BJ (cell line): Measurements from ENCODE around the gene ABCB6. TPM values are rescaled to one million over a fixed set of nuclear protein-coding genes. Genes with fewer than 3 reads are reported as not detected.

Experiments used
- CTCF ChIA-PET: fragments of 350-600 bp; formaldehyde crosslinking; extraction: SDS; loops from one replicate; lab custom pipeline; 2021; ENCODE audit warnings: antibody characterized with exemption, inconsistent platforms; lab: Yijun Ruan, JAX
- POLR2A ChIA-PET: fragments of 300-600 bp; sonication (Branson Sonifier 250); formaldehyde crosslinking; extraction: SDS; loops from one replicate; lab custom pipeline; 2021; ENCODE audit warnings: antibody characterized with exemption; lab: Charles Lee
- DNase-seq: peaks from one replicate; pipeline ENCODE4 v3.0.0-alpha.2; 2011; ENCODE audit warnings: low read depth
- H3K27me3 ChIP-seq: 2 replicates; pipeline ENCODE4 v1.6.0; 2011; ENCODE audit warnings: low read length; ENCODE audit not compliant: control insufficient read depth, insufficient read depth
- H3K36me3 ChIP-seq: 2 replicates; pipeline ENCODE4 v1.5.1; 2011; ENCODE audit warnings: low read length; ENCODE audit not compliant: control insufficient read depth, insufficient read depth
- H3K4me3 ChIP-seq: 2 replicates; pipeline ENCODE4 v1.5.1; 2011; ENCODE audit warnings: low read depth, mild to moderate bottlenecking, control low read depth, low read length
- polyA plus RNA-seq: library from polyadenylated mRNA; depleted of rRNA; stranded (reverse); fragments of >200 nt; gene quantifications from 2 replicates; pipeline ENCODE4 v1.2.3, GENCODE V29; 2011
- TF ChIP-seq, protein P1 (sequence below): IDR thresholded peaks from 2 replicates; pipeline ENCODE4 v1.5.1; 2011; ENCODE audit warnings: low read depth, mild to moderate bottlenecking, control low read depth, inconsistent platforms, low read length, moderate library complexity; ENCODE audit not compliant: insufficient read depth

ABCB6 gene
- polyA plus RNA-seq, 1 experiment, result 33.4 TPM

- DNase-seq, result no peak
- no peaks in the 10 kb centered on the region for H3K27me3 ChIP-seq
- H3K4me3 ChIP-seq, result no peak overlapping the region
- POLR2A ChIA-PET, result no interaction called here
- H3K36me3 ChIP-seq, result peaks cover 26% of the 10 kb centered on the region
- CTCF ChIA-PET, result interaction anchor here (0.7 to 2.1 kb wide), 6 partner anchors 9 to 79 kb away, joined by 3 to 11 read pairs (median 4); partner anchors contain the start of genes DNAJB2 and ZFAND2B
- TF ChIP-seq, protein P1, sequence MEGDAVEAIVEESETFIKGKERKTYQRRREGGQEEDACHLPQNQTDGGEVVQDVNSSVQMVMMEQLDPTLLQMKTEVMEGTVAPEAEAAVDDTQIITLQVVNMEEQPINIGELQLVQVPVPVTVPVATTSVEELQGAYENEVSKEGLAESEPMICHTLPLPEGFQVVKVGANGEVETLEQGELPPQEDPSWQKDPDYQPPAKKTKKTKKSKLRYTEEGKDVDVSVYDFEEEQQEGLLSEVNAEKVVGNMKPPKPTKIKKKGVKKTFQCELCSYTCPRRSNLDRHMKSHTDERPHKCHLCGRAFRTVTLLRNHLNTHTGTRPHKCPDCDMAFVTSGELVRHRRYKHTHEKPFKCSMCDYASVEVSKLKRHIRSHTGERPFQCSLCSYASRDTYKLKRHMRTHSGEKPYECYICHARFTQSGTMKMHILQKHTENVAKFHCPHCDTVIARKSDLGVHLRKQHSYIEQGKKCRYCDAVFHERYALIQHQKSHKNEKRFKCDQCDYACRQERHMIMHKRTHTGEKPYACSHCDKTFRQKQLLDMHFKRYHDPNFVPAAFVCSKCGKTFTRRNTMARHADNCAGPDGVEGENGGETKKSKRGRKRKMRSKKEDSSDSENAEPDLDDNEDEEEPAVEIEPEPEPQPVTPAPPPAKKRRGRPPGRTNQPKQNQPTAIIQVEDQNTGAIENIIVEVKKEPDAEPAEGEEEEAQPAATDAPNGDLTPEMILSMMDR, result no peak
Observed at GRCh38 chr2:219215871-219216534, 2.8 kb downstream of the ABCB6 start.

DNA sequence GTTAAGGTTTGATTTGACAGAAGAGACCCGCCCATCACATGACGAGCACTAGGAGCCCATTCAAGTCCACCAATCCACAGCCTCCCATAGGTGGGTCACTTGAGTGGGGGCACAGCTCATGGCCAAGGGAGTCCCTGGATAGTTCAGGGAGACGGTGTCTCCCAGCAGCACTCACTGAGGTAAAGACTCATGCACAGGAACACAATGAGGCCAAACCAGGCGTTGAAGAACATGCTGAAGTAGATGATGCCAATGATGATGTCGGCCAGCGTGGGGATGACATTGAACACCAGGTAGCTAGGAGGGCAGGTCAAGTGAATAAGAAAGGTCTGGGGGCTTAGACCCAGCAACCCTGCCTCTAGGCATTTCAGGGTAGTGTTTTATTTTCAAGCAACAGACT, 4.0 kb downstream of the ABCB6 start:
- no peaks in the 10 kb centered on the region for H3K27me3 ChIP-seq
- H3K4me3 ChIP-seq, result no peak overlapping the region
- ChIA-PET POLR2A (no interaction called here), CTCF (interaction anchor here (0.8 kb wide), 1 partner anchor 16 kb away, joined by 3 read pairs; no protein-coding TSS in a partner anchor)
- DNase-seq, result no peak
- TF ChIP-seq, protein P1, result no peak
- H3K36me3 ChIP-seq, result peaks cover 19% of the 10 kb centered on the region

DNA sequence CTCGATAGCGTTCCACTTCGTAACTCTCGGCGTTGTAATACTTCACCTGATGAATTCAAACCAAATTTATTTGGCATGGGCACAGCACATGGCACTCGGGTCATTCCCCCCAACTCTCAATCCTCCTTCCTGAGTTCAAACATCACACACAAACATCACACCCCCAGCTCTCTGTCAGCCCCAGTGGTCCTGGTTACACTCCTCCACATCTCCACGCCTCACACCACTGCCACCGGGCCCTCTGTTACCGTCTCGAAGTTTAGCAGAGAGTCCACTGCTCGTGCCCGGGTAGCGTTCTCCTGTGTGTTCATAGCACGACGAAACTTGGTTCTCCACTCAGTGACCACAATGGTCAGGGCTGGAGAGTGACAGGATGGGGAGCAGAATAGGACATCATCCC, 4.6 kb downstream of the ABCB6 start:
- POLR2A ChIA-PET, result no interaction called here
- TF ChIP-seq, protein P1, result no peak
- CTCF ChIA-PET, result interaction anchor here (0.8 kb wide), 1 partner anchor 17 kb away, joined by 3 read pairs; no protein-coding TSS in a partner anchor
- Histone ChIP-seq H3K36me3 (peaks cover 19% of the 10 kb centered on the region), H3K27me3 (no peaks in the 10 kb centered on the region), H3K4me3 (no peak overlapping the region)
- DNase-seq, result no peak

DNA sequence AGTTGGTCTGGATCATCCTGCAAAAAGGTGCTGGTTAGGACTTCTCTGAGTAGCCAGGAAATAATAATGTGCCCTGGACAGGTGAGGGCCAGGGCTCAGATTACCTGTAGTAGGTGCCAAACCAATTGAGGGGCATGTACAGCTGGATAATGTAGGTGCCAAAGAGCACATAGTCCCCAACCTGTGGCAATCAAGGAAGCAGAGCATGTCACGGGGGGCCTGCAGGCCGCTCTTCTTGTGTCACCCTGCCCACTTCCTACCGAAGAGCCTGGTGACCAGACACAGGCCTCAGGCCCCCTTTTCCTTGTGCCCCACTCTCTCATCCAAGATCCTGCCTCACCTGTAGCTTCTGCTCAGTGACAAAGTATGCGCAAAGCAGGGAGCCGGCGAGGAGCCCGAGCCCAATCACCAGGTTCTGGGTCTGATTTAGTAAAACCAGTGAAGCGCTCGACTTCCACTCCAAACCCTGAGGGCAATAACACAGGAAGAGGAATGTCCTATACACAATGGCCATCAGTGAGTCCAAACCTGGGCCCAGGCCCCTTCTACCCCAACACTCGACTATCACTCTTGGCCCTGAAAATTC, 5.2 kb downstream of the ABCB6 start:
- peaks cover 22% of the 10 kb centered on the region for H3K36me3 ChIP-seq
- no peaks in the 10 kb centered on the region for H3K27me3 ChIP-seq
- CTCF ChIA-PET, result no interaction called here
- no peak overlapping the region for H3K4me3 ChIP-seq
- POLR2A ChIA-PET, result no interaction called here
- TF ChIP-seq, protein P1, result no peak
- DNase-seq, result no peak

- CTCF ChIA-PET, result interaction anchor here (1.5 kb wide), 1 partner anchor 82 kb away, joined by 3 read pairs; no protein-coding TSS in a partner anchor
- TF ChIP-seq, protein P1, result no peak
- POLR2A ChIA-PET, result no interaction called here
- Histone ChIP-seq H3K4me3 (no peak overlapping the region), H3K27me3 (no peaks in the 10 kb centered on the region), H3K36me3 (peaks cover 22% of the 10 kb centered on the region)
- no peak for DNase-seq
Observed at GRCh38 chr2:219213026-219213415, 5.7 kb downstream of the ABCB6 start.
